ENCODE measurements around the gene GREB1. TPM values are rescaled to one million over a fixed set of nuclear protein-coding genes. Genes with fewer than 3 reads are reported as not detected.

GREB1 gene
- polyA plus RNA-seq, 1 experiment = 0.12 TPM

- POLR2A ChIA-PET = no interaction called here
- H3K27me3 ChIP-seq (ENCODE audit: control insufficient read depth, insufficient read depth, low read length) = peaks cover 42% of the 10 kb centered on the region
- no peak overlapping the region for H3K27ac ChIP-seq (ENCODE audit: low read depth, low read length)
- peaks cover 19% of the 10 kb centered on the region for H3K9me3 ChIP-seq (ENCODE audit: control insufficient read depth, insufficient read depth, low read length)
- no peak for DNase-seq (ENCODE audit: low read depth, low spot score)
- CTCF ChIA-PET = no interaction called here
- H3K4me3 ChIP-seq (ENCODE audit: low read depth, low read length) = no peak overlapping the region
- TF ChIP-seq CTCF (IDR thresholded peaks at IDR 0.05; ENCODE audit: low read depth, low read length) = no peak
Observed at GRCh38 chr2:11661891-11662435, 128.1 kb downstream of the GREB1 start.

- peaks cover 42% of the 10 kb centered on the region for H3K27me3 ChIP-seq (ENCODE audit: control insufficient read depth, insufficient read depth, low read length)
- no peak for TF ChIP-seq CTCF (IDR thresholded peaks at IDR 0.05; ENCODE audit: low read depth, low read length)
- H3K9me3 ChIP-seq (ENCODE audit: control insufficient read depth, insufficient read depth, low read length) = peaks cover 19% of the 10 kb centered on the region
- ChIA-PET POLR2A (no interaction called here), CTCF (interaction anchor here (1.1 kb wide), 1 partner anchor 30 kb away, joined by 4 read pairs; no protein-coding TSS in a partner anchor)
- H3K27ac ChIP-seq (ENCODE audit: low read depth, low read length) = no peak overlapping the region
- no peak for DNase-seq (ENCODE audit: low read depth, low spot score)
- no peak overlapping the region for H3K4me3 ChIP-seq (ENCODE audit: low read depth, low read length)
Observed at GRCh38 chr2:11662882-11663281, 129.0 kb downstream of the GREB1 start.

GRCh38 chr2:11663427-11663826, 129.6 kb downstream of the GREB1 start:
- ChIA-PET CTCF (interaction anchor here (1.1 to 1.4 kb wide), 2 partner anchors 30 to 80 kb away, joined by 3 to 4 read pairs; no protein-coding TSS in a partner anchor), POLR2A (interaction anchor here (0.7 kb wide), 1 partner anchor 17 kb away, joined by 3 read pairs; no protein-coding TSS in a partner anchor)
- Histone ChIP-seq H3K27me3 (ENCODE audit: control insufficient read depth, insufficient read depth, low read length) (peaks cover 39% of the 10 kb centered on the region), H3K9me3 (ENCODE audit: control insufficient read depth, insufficient read depth, low read length) (peaks cover 19% of the 10 kb centered on the region), H3K27ac (ENCODE audit: low read depth, low read length) (no peak overlapping the region), H3K4me3 (ENCODE audit: low read depth, low read length) (no peak overlapping the region)
- DNase-seq (ENCODE audit: low read depth, low spot score) = no peak
- no peak for TF ChIP-seq CTCF (IDR thresholded peaks at IDR 0.05; ENCODE audit: low read depth, low read length)

GRCh38 chr2:11665028-11665427, 131.2 kb downstream of the GREB1 start:
- no peak for TF ChIP-seq CTCF (IDR thresholded peaks at IDR 0.05; ENCODE audit: low read depth, low read length)
- DNase-seq (ENCODE audit: low read depth, low spot score) = no peak
- peaks cover 27% of the 10 kb centered on the region for H3K27me3 ChIP-seq (ENCODE audit: control insufficient read depth, insufficient read depth, low read length)
- CTCF ChIA-PET = interaction anchor here (0.7 to 1.7 kb wide), 3 partner anchors 18 to 28 kb away, joined by 4 to 5 read pairs (median 5); no protein-coding TSS in a partner anchor
- H3K9me3 ChIP-seq (ENCODE audit: control insufficient read depth, insufficient read depth, low read length) = peaks cover 14% of the 10 kb centered on the region
- POLR2A ChIA-PET = interaction anchor here (0.9 kb wide), 1 partner anchor 28 kb away, joined by 3 read pairs; no protein-coding TSS in a partner anchor
- H3K27ac ChIP-seq (ENCODE audit: low read depth, low read length) = no peak overlapping the region
- H3K4me3 ChIP-seq (ENCODE audit: low read depth, low read length) = no peak overlapping the region
